ENCODE data around the gene FAM111B.
"Not testable (repeated sequence)": the region's sequence is repeated elsewhere in the genome, so short reads cannot be mapped to it uniquely, and the experiment has no call there.

The FAM111B gene

GRCh38 chr11:59102259-59102765, 4.7 kb upstream of the FAM111B start:
- DNase-seq, result peak; percentile 18 to 37 (median 24)
- Histone ChIP-seq H3K4me3 (ENCODE audit: insufficient read depth, low read depth, low read length, poor library complexity, severe bottlenecking) (peak overlapping the region; percentile 48), H3K27ac (ENCODE audit: insufficient read depth, low read length, poor library complexity, severe bottlenecking) (no peak overlapping the region), H3K27me3 (replicated peaks; ENCODE audit: control insufficient read depth, insufficient read depth, low read length, poor library complexity, severe bottlenecking) (no peaks in the 10 kb centered on the region), H3K9me3 (ENCODE audit: control insufficient read depth, low read length) (no peaks in the 10 kb centered on the region), H3K4me1 (ENCODE audit: control insufficient read depth, insufficient read depth, low read length, poor library complexity, severe bottlenecking) (peaks cover 19% of the 10 kb centered on the region), H3K36me3 (ENCODE audit: control insufficient read depth, insufficient read depth, low read length) (no peaks in the 10 kb centered on the region)

GRCh38 chr11:59107721-59108120, 684 bp downstream of the FAM111B start:
- H3K9me3 ChIP-seq (ENCODE audit: control insufficient read depth, low read length); H3K36me3 ChIP-seq (ENCODE audit: control insufficient read depth, insufficient read depth, low read length); H3K27ac ChIP-seq (ENCODE audit: insufficient read depth, low read length, poor library complexity, severe bottlenecking); DNase-seq; H3K27me3 ChIP-seq (replicated peaks; ENCODE audit: control insufficient read depth, insufficient read depth, low read length, poor library complexity, severe bottlenecking): not testable (repeated sequence)
- Histone ChIP-seq H3K4me3 (ENCODE audit: insufficient read depth, low read depth, low read length, poor library complexity, severe bottlenecking) (peak overlapping the region; percentile 60), H3K4me1 (ENCODE audit: control insufficient read depth, insufficient read depth, low read length, poor library complexity, severe bottlenecking) (peaks cover 16% of the 10 kb centered on the region)

- Histone ChIP-seq H3K9me3 (ENCODE audit: control insufficient read depth, low read length) (no peaks in the 10 kb centered on the region), H3K27me3 (replicated peaks; ENCODE audit: control insufficient read depth, insufficient read depth, low read length, poor library complexity, severe bottlenecking) (no peaks in the 10 kb centered on the region), H3K36me3 (ENCODE audit: control insufficient read depth, insufficient read depth, low read length) (no peaks in the 10 kb centered on the region), H3K4me1 (ENCODE audit: control insufficient read depth, insufficient read depth, low read length, poor library complexity, severe bottlenecking) (peaks cover 3% of the 10 kb centered on the region), H3K4me3 (ENCODE audit: insufficient read depth, low read depth, low read length, poor library complexity, severe bottlenecking) (no peak overlapping the region), H3K27ac (ENCODE audit: insufficient read depth, low read length, poor library complexity, severe bottlenecking) (no peak overlapping the region)
- no peak for DNase-seq
These were observed 5.5 kb downstream of the FAM111B start for GRCh38 chr11:59112494-59112893.

- no peak overlapping the region for H3K27ac ChIP-seq (ENCODE audit: insufficient read depth, low read length, poor library complexity, severe bottlenecking)
- DNase-seq, result no peak
- peaks cover 6% of the 10 kb centered on the region for H3K9me3 ChIP-seq (ENCODE audit: control insufficient read depth, low read length)
- H3K4me3 ChIP-seq (ENCODE audit: insufficient read depth, low read depth, low read length, poor library complexity, severe bottlenecking), result no peak overlapping the region
- no peaks in the 10 kb centered on the region for H3K4me1 ChIP-seq (ENCODE audit: control insufficient read depth, insufficient read depth, low read length, poor library complexity, severe bottlenecking)
- H3K27me3 ChIP-seq (replicated peaks; ENCODE audit: control insufficient read depth, insufficient read depth, low read length, poor library complexity, severe bottlenecking), result no peaks in the 10 kb centered on the region
- H3K36me3 ChIP-seq (ENCODE audit: control insufficient read depth, insufficient read depth, low read length), result no peaks in the 10 kb centered on the region
These were observed 7.3 kb downstream of the FAM111B start for GRCh38 chr11:59114344-59114743.

DNA sequence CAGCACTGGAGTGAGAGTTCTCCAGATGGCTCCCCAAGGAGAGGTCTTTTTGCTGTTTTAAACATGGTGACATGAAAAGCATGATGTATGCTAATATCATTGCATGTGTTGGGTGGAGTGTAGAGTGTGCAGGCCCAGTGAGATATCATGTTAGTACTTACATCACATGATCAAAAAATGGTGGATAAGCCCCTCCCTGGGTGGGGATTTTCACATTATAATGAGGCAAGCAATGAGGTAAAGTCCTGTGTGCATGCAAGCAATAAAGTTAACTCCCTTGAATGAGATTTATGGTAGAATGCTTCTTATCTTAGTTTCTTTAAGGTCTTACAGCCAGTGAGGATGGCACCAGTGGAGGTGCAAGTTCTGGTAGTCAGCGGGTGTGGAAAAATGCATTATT, 8.5 kb downstream of the FAM111B start:
- Histone ChIP-seq H3K4me3 (ENCODE audit: insufficient read depth, low read depth, low read length, poor library complexity, severe bottlenecking) (no peak overlapping the region), H3K36me3 (ENCODE audit: control insufficient read depth, insufficient read depth, low read length) (no peaks in the 10 kb centered on the region), H3K4me1 (ENCODE audit: control insufficient read depth, insufficient read depth, low read length, poor library complexity, severe bottlenecking) (no peaks in the 10 kb centered on the region), H3K27ac (ENCODE audit: insufficient read depth, low read length, poor library complexity, severe bottlenecking) (no peak overlapping the region), H3K9me3 (ENCODE audit: control insufficient read depth, low read length) (peaks cover 6% of the 10 kb centered on the region), H3K27me3 (replicated peaks; ENCODE audit: control insufficient read depth, insufficient read depth, low read length, poor library complexity, severe bottlenecking) (no peaks in the 10 kb centered on the region)
- no peak for DNase-seq

GRCh38 chr11:59117774-59118173, 10.7 kb downstream of the FAM111B start:
- DNase-seq, result no peak
- H3K9me3 ChIP-seq (ENCODE audit: control insufficient read depth, low read length), result peaks cover 6% of the 10 kb centered on the region
- no peaks in the 10 kb centered on the region for H3K36me3 ChIP-seq (ENCODE audit: control insufficient read depth, insufficient read depth, low read length)
- H3K4me3 ChIP-seq (ENCODE audit: insufficient read depth, low read depth, low read length, poor library complexity, severe bottlenecking), result no peak overlapping the region
- H3K27me3 ChIP-seq (replicated peaks; ENCODE audit: control insufficient read depth, insufficient read depth, low read length, poor library complexity, severe bottlenecking), result no peaks in the 10 kb centered on the region
- no peaks in the 10 kb centered on the region for H3K4me1 ChIP-seq (ENCODE audit: control insufficient read depth, insufficient read depth, low read length, poor library complexity, severe bottlenecking)
- H3K27ac ChIP-seq (ENCODE audit: insufficient read depth, low read length, poor library complexity, severe bottlenecking), result no peak overlapping the region

GRCh38 chr11:59119826-59120225, 12.8 kb downstream of the FAM111B start:
- H3K27ac ChIP-seq (ENCODE audit: insufficient read depth, low read length, poor library complexity, severe bottlenecking), result no peak overlapping the region
- no peaks in the 10 kb centered on the region for H3K27me3 ChIP-seq (replicated peaks; ENCODE audit: control insufficient read depth, insufficient read depth, low read length, poor library complexity, severe bottlenecking)
- H3K36me3 ChIP-seq (ENCODE audit: control insufficient read depth, insufficient read depth, low read length), result no peaks in the 10 kb centered on the region
- H3K9me3 ChIP-seq (ENCODE audit: control insufficient read depth, low read length), result peaks cover 6% of the 10 kb centered on the region
- no peaks in the 10 kb centered on the region for H3K4me1 ChIP-seq (ENCODE audit: control insufficient read depth, insufficient read depth, low read length, poor library complexity, severe bottlenecking)
- H3K4me3 ChIP-seq (ENCODE audit: insufficient read depth, low read depth, low read length, poor library complexity, severe bottlenecking), result no peak overlapping the region
- DNase-seq, result no peak

DNA sequence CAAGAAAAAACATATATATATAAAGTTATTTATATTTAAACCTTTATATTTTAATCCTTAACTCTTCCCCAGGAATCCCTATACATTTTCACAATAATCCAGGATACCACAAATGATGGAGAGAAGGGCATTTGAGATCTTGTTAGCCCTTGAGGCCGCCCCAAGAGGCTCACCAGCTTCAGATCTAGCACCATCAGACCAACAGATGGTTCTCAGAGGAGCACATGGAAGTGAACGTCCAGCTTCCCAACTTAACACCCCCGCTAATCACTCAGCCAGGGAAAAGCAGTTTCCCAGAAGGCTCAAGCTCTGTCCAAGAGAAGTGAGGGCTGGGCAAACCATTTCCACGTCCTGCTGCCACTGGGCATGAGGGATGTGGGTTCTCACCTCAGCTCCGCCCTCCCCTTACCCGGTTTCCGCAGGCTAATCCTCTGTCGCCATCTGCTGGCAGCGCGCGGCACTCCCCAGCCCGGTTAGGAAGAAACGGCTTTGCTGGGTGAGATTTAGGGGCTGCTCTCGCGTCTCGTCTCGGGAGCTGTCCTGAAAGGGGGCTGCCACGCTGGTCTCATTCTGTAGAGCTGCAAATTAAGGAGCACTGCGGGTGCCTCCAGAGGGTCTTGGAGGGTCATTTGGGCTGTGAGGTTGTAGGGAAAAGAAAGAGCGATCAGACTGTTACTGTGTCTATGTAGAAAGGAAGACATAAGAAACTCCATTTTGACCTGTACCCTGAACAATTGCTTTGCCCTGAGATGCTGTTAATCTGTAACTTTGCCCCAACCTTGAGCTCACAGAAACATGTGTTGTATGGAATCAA, 28.8 kb downstream of the FAM111B start:
- H3K4me3 ChIP-seq (ENCODE audit: insufficient read depth, low read depth, low read length, poor library complexity, severe bottlenecking), result no peak overlapping the region

GRCh38 chr11:59136551-59136950, 29.5 kb downstream of the FAM111B start:
- H3K4me3 ChIP-seq (ENCODE audit: insufficient read depth, low read depth, low read length, poor library complexity, severe bottlenecking); H3K9me3 ChIP-seq (ENCODE audit: control insufficient read depth, low read length); H3K27me3 ChIP-seq (replicated peaks; ENCODE audit: control insufficient read depth, insufficient read depth, low read length, poor library complexity, severe bottlenecking); DNase-seq; H3K27ac ChIP-seq (ENCODE audit: insufficient read depth, low read length, poor library complexity, severe bottlenecking); H3K4me1 ChIP-seq (ENCODE audit: control insufficient read depth, insufficient read depth, low read length, poor library complexity, severe bottlenecking): not testable (repeated sequence)
- H3K36me3 ChIP-seq (ENCODE audit: control insufficient read depth, insufficient read depth, low read length), result peaks cover 13% of the 10 kb centered on the region

More for the DNA sequence above, 28.8 kb downstream of the FAM111B start:
- Histone ChIP-seq H3K9me3 (ENCODE audit: control insufficient read depth, low read length) (no peaks in the 10 kb centered on the region), H3K36me3 (ENCODE audit: control insufficient read depth, insufficient read depth, low read length) (peaks cover 17% of the 10 kb centered on the region), H3K27ac (ENCODE audit: insufficient read depth, low read length, poor library complexity, severe bottlenecking) (no peak overlapping the region), H3K4me1 (ENCODE audit: control insufficient read depth, insufficient read depth, low read length, poor library complexity, severe bottlenecking) (no peaks in the 10 kb centered on the region), H3K27me3 (replicated peaks; ENCODE audit: control insufficient read depth, insufficient read depth, low read length, poor library complexity, severe bottlenecking) (no peaks in the 10 kb centered on the region)
- DNase-seq, result peak; percentile 70 to 78 (median 72)

DNA sequence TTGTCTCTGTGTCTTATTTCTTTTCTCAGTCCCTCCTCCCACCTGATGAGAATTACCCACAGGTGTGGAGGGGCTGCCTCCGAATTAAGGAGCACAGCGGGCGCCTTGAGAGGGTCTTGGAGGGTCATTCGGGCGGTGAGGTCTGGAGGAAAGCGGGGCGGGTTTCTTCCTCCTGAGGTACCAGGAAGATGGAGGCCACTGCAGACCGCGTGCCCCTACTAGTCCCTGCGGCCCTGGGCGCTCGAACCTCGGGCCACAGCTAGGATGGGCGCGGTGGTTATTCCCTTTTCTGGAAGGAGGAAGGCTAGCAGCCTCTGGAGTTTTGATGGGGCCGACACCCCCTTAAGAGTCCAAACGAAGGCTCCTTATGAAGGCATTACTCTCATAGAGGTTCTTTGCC, 30.2 kb downstream of the FAM111B start:
- no peaks in the 10 kb centered on the region for H3K4me1 ChIP-seq (ENCODE audit: control insufficient read depth, insufficient read depth, low read length, poor library complexity, severe bottlenecking)
- no peak for DNase-seq
- H3K36me3 ChIP-seq (ENCODE audit: control insufficient read depth, insufficient read depth, low read length), result peaks cover 9% of the 10 kb centered on the region
- H3K27ac ChIP-seq (ENCODE audit: insufficient read depth, low read length, poor library complexity, severe bottlenecking), result no peak overlapping the region
- H3K27me3 ChIP-seq (replicated peaks; ENCODE audit: control insufficient read depth, insufficient read depth, low read length, poor library complexity, severe bottlenecking), result no peaks in the 10 kb centered on the region
- H3K4me3 ChIP-seq (ENCODE audit: insufficient read depth, low read depth, low read length, poor library complexity, severe bottlenecking), result no peak overlapping the region
- H3K9me3 ChIP-seq (ENCODE audit: control insufficient read depth, low read length), result no peaks in the 10 kb centered on the region
